Spleen (tissue), 11 donors: ENCODE data around the gene SLC35F6. TPM values are rescaled to one million over a fixed set of nuclear protein-coding genes. Genes with fewer than 3 reads are reported as not detected.

ENCODE experiments used
- DNase-seq: peaks from one replicate; pipeline ENCODE4 v3.0.0-alpha.2; 2020
- H3K27ac ChIP-seq, 8 donors: fragments of 200-600 bp; sonication (generic) in 7 of 8; 1 replicate in 4 of 8; 2 replicates in 4 of 8; pipeline versions ENCODE4 v1.5.0 to v1.8.0; 2016 to 2021; ENCODE audit warnings: inconsistent platforms in 4 of 8, mild to moderate bottlenecking in 4 of 8, moderate library complexity in 1 of 8
- H3K27me3 ChIP-seq, 7 donors: fragments of 200-600 bp; sonication (generic) in 6 of 7; replicated peaks in 1 of 7; 1 replicate in 4 of 7; 2 replicates in 3 of 7; pipeline versions ENCODE4 v1.5.0 to v1.8.0; 2016 to 2021; ENCODE audit warnings: inconsistent platforms in 3 of 7, mild to moderate bottlenecking in 1 of 7
- H3K36me3 ChIP-seq, 6 donors: fragments of 200-600 bp; sonication (generic) in 5 of 6; 1 replicate in 4 of 6; 2 replicates in 2 of 6; pipeline versions ENCODE4 v1.5.0 to v1.8.0; 2016 to 2021; ENCODE audit warnings: inconsistent platforms in 2 of 6
- H3K4me1 ChIP-seq, 6 donors: fragments of 200-600 bp; sonication (generic) in 5 of 6; 1 replicate in 3 of 6; 2 replicates in 3 of 6; pipeline versions ENCODE4 v1.5.0 to v1.8.0; 2016 to 2021; ENCODE audit warnings: inconsistent platforms in 3 of 6
- H3K4me3 ChIP-seq, 8 donors: fragments of 200-600 bp; sonication (generic) in 7 of 8; 1 replicate in 4 of 8; 2 replicates in 4 of 8; pipeline versions ENCODE4 v1.5.0 to v1.8.0; 2016 to 2021; ENCODE audit warnings: inconsistent platforms in 4 of 8, mild to moderate bottlenecking in 4 of 8, moderate library complexity in 2 of 8
- H3K9me3 ChIP-seq, 8 donors: fragments of 200-600 bp; sonication (generic) in 7 of 8; 1 replicate in 4 of 8; 2 replicates in 4 of 8; pipeline versions ENCODE4 v1.5.0 to v1.8.0; 2016 to 2021; ENCODE audit warnings: inconsistent platforms in 4 of 8
- CTCF ChIP-seq, 11 experiments: fragments of 200-600 bp in 7 of 11; fragments of 450-650 bp in 4 of 11; sonication (generic) in 4 of 11; IDR thresholded peaks in 8 of 11; conservative IDR thresholded peaks in 3 of 11; 1 replicate in 7 of 11; 2 replicates in 4 of 11; pipeline versions ENCODE4 v1.4.0 to v1.8.0; 2016 to 2021; ENCODE audit warnings: antibody characterized with exemption in 11 of 11, inconsistent platforms in 4 of 11, mild to moderate bottlenecking in 1 of 11
- POLR2A ChIP-seq, 3 donors: fragments of 450-650 bp; IDR thresholded peaks; one replicate each; pipeline ENCODE4 v1.5.1; 2017; ENCODE audit warnings: antibody characterized with exemption in 3 of 3, mild to moderate bottlenecking in 1 of 3
- POLR2AphosphoS5 ChIP-seq, 3 donors: sonication (generic); formaldehyde crosslinking; IDR thresholded peaks; one replicate each; pipeline ENCODE4 v1.5.1; 2017; ENCODE audit warnings: antibody characterized with exemption in 3 of 3
- WGBS, 5 donors: extraction: QIAGEN DNeasy Blood & Tissue Kit in 3 of 5; methylation state at CpG; one replicate each; pipeline versions ENCODE4 v1.1.5 to v1.1.7; 2013 to 2018; 5-methylcytosine and 5-hydroxymethylcytosine counted together
- intact Hi-C: fragments of 100-400 bp; cut with DNase I; formaldehyde crosslinking; loops from one replicate; pipeline ENCODE4 v1.15.0; 2023; ENCODE audit warnings: low total_unique reads
- polyA plus RNA-seq, 3 donors: library from polyadenylated mRNA; stranded (reverse); fragments of 200-250 nt; gene quantifications; one replicate each; pipeline ENCODE4 v1.2.1, GENCODE V29; 2013
- total RNA-seq, 7 donors: library from RNA; depleted of rRNA in 3 of 7; stranded (reverse); fragments of >200 nt in 3 of 7; fragmentation: NEBNext Ultra II Directional in 4 of 7; extraction: Animal tissue kit (Norgen Biotek cat#: 25700) in 4 of 7; gene quantifications; one replicate each; pipeline versions ENCODE4 v1.1.0 to v1.2.1, GENCODE V29; 2016 to 2021
- donor health status: healthy with polysubstance abuse.
- donor health status: DM: no; HTN: no; CAD: no; lungs with moderate emphysema.
- donor health status: DM: no; HTN: no; CAD: no.
- donor health status: Bipolar disorder and iron deficiency.
- donor health status: healthy.
- donor health status: DM: no; HTN: no; CAD: no.
- donor health status: DM: yes; HTN: yes; CAD: no.

Gene SLC35F6
- total and polyA plus RNA-seq, 10 donors: 5.3 to 50.2 (median 30.1) TPM

DNA sequence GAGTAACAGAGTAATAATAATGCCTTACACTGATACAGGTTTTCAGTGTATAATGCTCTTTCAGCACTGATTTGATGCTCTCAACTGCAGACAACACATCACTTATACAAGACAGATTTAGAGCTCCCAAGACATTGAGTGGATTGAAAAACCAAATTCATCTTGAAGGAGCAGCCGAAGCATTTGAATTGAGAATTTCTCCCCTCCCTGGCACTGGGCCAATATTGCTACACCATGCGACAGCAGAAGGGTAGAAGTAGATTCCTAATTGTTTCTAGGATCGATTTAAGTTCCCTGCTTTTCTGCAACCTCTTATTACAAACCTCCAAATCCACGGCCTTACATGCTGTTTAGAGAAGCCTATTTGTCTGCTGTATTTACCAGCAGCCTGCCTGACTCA is 37.2 kb downstream of the SLC35F6 start:
- H3K4me3 ChIP-seq: no peak overlapping the region
- peaks cover 0 to 5% (median 0%) of the 10 kb centered on the region in 6 donors for H3K36me3 ChIP-seq
- no peaks in the 10 kb centered on the region for H3K4me1 ChIP-seq
- H3K9me3 ChIP-seq: no peaks in the 10 kb centered on the region
- no peak overlapping the region for H3K27ac ChIP-seq
- 71 to 92% (median 84%) methylated on average over 4 of the region's 4 CpGs for WGBS, 5 donors
- no peaks in the 10 kb centered on the region for H3K27me3 ChIP-seq
- DNase-seq: no peak
- TF ChIP-seq CTCF (IDR thresholded peaks at IDR 0.05 in 8 of 11, conservative IDR thresholded peaks at IDR 0.05 in 3 of 11) (no peak), POLR2A (IDR thresholded peaks at IDR 0.05) (no peak), POLR2AphosphoS5 (IDR thresholded peaks at IDR 0.05) (no peak)
- intact Hi-C loops: no loop called here

GRCh38 chr2:26801796-26802195 is 37.7 kb downstream of the SLC35F6 start:
- whole genome bisulfite sequencing, 5 donors: 95 to 99% (median 98%) methylated on average over 7 of the region's 7 CpGs

DNA sequence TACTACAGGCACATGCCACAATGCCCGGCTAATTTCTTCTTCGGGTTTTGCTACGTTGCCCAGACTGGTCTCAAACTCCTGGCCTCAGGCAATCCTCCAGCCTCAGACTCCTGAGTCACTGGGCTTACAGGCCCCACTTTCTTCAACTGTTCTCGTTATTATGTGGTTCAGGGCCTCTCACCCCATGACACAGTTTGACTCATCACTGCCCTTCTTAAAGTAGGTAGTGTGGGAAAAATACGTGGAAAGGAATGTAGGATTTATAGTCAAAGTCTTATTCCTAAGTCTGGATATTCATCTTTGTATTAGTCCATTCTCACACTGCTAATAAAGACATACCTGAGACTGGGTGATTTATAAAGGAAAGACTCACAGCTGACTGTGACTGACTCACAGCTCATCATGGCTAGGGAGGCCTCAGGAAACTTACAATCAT is 41.2 kb downstream of the SLC35F6 start:
- 70 to 92% (median 83%) methylated on average over 5 of the region's 5 CpGs for WGBS, 5 donors
- intact Hi-C loops: no loop called here
- Histone ChIP-seq H3K9me3 (no peaks in the 10 kb centered on the region), H3K36me3 (no peaks in the 10 kb centered on the region), H3K4me3 (no peak overlapping the region), H3K27ac (no peak overlapping the region), H3K4me1 (peaks cover 0 to 5% (median 0%) of the 10 kb centered on the region in 6 donors), H3K27me3 (peaks cover 0 to 4% (median 0%) of the 10 kb centered on the region in 7 donors)
- no peak for TF ChIP-seq CTCF (IDR thresholded peaks at IDR 0.05 in 8 of 11, conservative IDR thresholded peaks at IDR 0.05 in 3 of 11)
- no peak for TF ChIP-seq POLR2A (IDR thresholded peaks at IDR 0.05)
- no peak for TF ChIP-seq POLR2AphosphoS5 (IDR thresholded peaks at IDR 0.05)
- no peak for DNase-seq

More at GRCh38 chr2:26801796-26802195, 37.7 kb downstream of the SLC35F6 start:
- H3K9me3 ChIP-seq: no peaks in the 10 kb centered on the region
- intact Hi-C loops: no loop called here
- TF ChIP-seq CTCF (IDR thresholded peaks at IDR 0.05 in 8 of 11, conservative IDR thresholded peaks at IDR 0.05 in 3 of 11): no peak
- TF ChIP-seq POLR2A (IDR thresholded peaks at IDR 0.05): no peak
- TF ChIP-seq POLR2AphosphoS5 (IDR thresholded peaks at IDR 0.05): no peak
- no peak overlapping the region for H3K27ac ChIP-seq
- DNase-seq: no peak
- peaks cover 0 to 5% (median 0%) of the 10 kb centered on the region in 6 donors for H3K36me3 ChIP-seq
- no peak overlapping the region for H3K4me3 ChIP-seq
- H3K27me3 ChIP-seq: no peaks in the 10 kb centered on the region
- H3K4me1 ChIP-seq: no peaks in the 10 kb centered on the region

DNA sequence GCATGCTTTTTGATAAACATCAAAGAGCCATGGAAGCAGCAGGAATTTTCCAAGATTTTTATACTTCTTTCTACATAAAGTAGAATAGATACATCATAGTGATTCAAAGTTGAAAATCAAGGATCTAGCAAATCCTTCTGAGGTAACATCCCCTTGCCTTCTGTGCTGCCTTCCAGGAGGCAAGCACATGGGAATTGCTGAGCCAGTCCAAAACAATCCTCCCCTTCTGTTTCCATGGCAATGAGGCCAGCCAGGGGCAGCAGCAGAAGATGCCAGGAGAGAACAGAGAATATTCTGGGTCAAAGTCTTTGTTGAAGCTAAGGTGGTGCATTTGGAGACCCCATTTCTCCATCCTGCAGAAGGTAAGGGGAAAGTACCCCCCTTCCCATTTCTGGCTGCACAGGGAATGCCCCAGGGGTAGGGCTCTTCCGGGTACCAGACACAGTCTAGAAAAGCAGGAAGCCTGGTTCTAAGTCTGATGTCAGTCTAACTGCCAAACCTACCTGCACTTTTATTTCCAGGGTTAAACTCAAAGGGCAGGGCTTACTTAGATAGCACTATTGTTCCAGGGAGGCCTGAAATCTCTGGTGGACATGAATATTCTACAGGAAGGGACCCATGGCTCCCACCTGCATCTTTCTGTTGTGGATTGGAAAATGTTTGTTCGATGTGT is 43.8 kb downstream of the SLC35F6 start:
- Histone ChIP-seq H3K36me3 (no peaks in the 10 kb centered on the region), H3K9me3 (no peaks in the 10 kb centered on the region), H3K27me3 (peaks cover 0 to 28% (median 0%) of the 10 kb centered on the region in 7 donors), H3K27ac (no peak overlapping the region), H3K4me1 (peaks cover 0 to 15% (median 0%) of the 10 kb centered on the region in 6 donors), H3K4me3 (no peak overlapping the region)
- intact Hi-C loops: no loop called here
- no peak for TF ChIP-seq CTCF (IDR thresholded peaks at IDR 0.05 in 8 of 11, conservative IDR thresholded peaks at IDR 0.05 in 3 of 11)
- no peak for TF ChIP-seq POLR2A (IDR thresholded peaks at IDR 0.05)
- TF ChIP-seq POLR2AphosphoS5 (IDR thresholded peaks at IDR 0.05): no peak
- no peak for DNase-seq
- 40 to 81% (median 59%) methylated on average over 2 of the region's 2 CpGs for WGBS, 5 donors
